Measurements from ENCODE around the gene ARPC4. TPM values are rescaled to one million over a fixed set of nuclear protein-coding genes. Genes with fewer than 3 reads are reported as not detected.

ARPC4 gene
- polyA plus RNA-seq, 2 of the 4 experiments (the other 2 are of a cell fraction) = 140 to 298 TPM

DNA sequence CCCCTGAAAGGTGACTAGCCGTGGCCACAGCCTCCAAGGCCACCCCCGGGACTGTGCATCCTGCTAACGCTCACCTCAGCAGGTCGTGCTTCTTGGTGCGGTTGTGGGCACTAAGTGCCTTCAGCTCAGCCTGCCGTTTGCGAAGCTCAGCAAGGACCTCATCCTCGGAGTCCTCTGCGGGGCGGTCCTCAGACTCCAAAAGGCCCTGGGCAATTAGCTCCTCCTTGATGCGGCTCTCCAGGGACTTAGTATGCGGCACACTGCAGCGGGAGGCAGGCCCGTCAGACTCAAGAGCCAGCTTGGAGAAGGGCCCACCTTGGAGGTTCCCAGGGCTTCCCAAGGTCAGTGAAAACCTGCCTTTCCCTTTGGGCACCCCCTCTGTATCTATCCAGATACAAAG, 8.9 kb upstream of the ARPC4 start:
- WGBS (ENCODE audit: missing lambda C conversion rate) = 95% methylated on average over 10 of the region's 14 CpGs
- ATAC-seq = no peak
- H3K4me1 ChIP-seq = no peaks in the 10 kb centered on the region
- H3K27ac ChIP-seq = no peak overlapping the region
- DNase-seq (ENCODE audit: low read depth in 1 of 2, low spot score in 1 of 2) = no peak
- CTCF ChIA-PET = no interaction called here
- no peak overlapping the region for H3K4me2 ChIP-seq
- H3K4me3 ChIP-seq = no peak overlapping the region
- POLR2A ChIA-PET = interaction anchor here (1.1 kb wide), 1 partner anchor 9 kb away, joined by 3 read pairs; the partner anchor contains the start of genes ARPC4 and TADA3
- no peaks in the 10 kb centered on the region for H3K9me3 ChIP-seq
- FAIRE-seq = no peak
- TF ChIP-seq RFX5 (IDR thresholded peaks at IDR 0.05) (no peak), HOXB5 (CRISPR knock-in tag; IDR thresholded peaks at IDR 0.05) (no peak), CBX2 (IDR thresholded peaks at IDR 0.05; ENCODE audit: borderline replicate concordance, low read depth) (no peak), TP53 (CRISPR knock-in tag; IDR thresholded peaks at IDR 0.05) (no peak), ZFP36 (IDR thresholded peaks at IDR 0.05; ENCODE audit: borderline replicate concordance, partially characterized antibody) (no peak), NPAS2 (CRISPR knock-in tag; IDR thresholded peaks at IDR 0.05; ENCODE audit: borderline replicate concordance) (no peak), FOSB (CRISPR knock-in tag; IDR thresholded peaks at IDR 0.05) (no peak), CEBPB (IDR thresholded peaks at IDR 0.05) (no peak), JUNB (IDR thresholded peaks at IDR 0.05) (no peak), POLR2A (IDR thresholded peaks at IDR 0.05; ENCODE audit: low read length) (no peak), ESRRA (IDR thresholded peaks at IDR 0.05; ENCODE audit: borderline replicate concordance, low read length) (no peak), NR3C1 (IDR thresholded peaks at IDR 0.05) (no peak), TFCP2L1 (CRISPR knock-in tag; IDR thresholded peaks at IDR 0.05) (no peak)
- TF ChIP-seq, protein P1, sequence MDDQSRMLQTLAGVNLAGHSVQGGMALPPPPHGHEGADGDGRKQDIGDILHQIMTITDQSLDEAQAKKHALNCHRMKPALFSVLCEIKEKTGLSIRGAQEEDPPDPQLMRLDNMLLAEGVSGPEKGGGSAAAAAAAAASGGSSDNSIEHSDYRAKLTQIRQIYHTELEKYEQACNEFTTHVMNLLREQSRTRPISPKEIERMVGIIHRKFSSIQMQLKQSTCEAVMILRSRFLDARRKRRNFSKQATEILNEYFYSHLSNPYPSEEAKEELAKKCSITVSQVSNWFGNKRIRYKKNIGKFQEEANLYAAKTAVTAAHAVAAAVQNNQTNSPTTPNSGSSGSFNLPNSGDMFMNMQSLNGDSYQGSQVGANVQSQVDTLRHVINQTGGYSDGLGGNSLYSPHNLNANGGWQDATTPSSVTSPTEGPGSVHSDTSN (IDR thresholded peaks at IDR 0.05) = no peak
- TF ChIP-seq, protein P2, sequence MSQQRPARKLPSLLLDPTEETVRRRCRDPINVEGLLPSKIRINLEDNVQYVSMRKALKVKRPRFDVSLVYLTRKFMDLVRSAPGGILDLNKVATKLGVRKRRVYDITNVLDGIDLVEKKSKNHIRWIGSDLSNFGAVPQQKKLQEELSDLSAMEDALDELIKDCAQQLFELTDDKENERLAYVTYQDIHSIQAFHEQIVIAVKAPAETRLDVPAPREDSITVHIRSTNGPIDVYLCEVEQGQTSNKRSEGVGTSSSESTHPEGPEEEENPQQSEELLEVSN (IDR thresholded peaks at IDR 0.05; ENCODE audit: borderline replicate concordance, low read depth) = no peak

DNA sequence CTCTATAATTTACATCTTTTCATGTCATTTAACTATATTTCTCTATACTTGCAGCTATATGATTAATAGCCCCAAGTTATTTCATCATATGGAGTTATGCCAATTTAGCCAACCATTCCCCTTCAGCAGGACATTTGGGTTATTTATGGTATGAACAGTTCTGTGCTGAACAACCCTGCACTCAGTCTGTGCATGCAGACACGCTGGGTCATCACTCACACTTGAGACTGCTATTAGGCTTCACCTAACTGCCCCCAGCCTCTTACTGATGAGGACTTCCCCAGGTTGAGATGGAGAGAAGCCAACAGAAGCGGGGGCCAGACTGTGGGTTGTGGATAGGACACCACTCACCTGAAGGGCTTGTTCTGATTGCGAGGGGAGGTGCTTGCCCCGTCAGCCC, 7.9 kb upstream of the ARPC4 start:
- POLR2A ChIA-PET = interaction anchor here (1.1 kb wide), 1 partner anchor 8 kb away, joined by 3 read pairs; the partner anchor contains the start of genes ARPC4 and TADA3
- H3K27ac ChIP-seq = no peak overlapping the region
- no peak overlapping the region for H3K4me2 ChIP-seq
- CTCF ChIA-PET = interaction anchor here (1.4 to 1.6 kb wide), 2 partner anchors 24 to 69 kb away, joined by 4 to 5 read pairs; no protein-coding TSS in a partner anchor
- H3K9me3 ChIP-seq = no peaks in the 10 kb centered on the region
- ATAC-seq (no peak), DNase-seq (ENCODE audit: low read depth in 1 of 2, low spot score in 1 of 2) (no peak), FAIRE-seq (no peak)
- WGBS (ENCODE audit: missing lambda C conversion rate) = 93% methylated on average over 4 of the region's 4 CpGs
- no peaks in the 10 kb centered on the region for H3K4me1 ChIP-seq
- no peak overlapping the region for H3K4me3 ChIP-seq
- no peak for TF ChIP-seq ESRRA (IDR thresholded peaks at IDR 0.05; ENCODE audit: borderline replicate concordance, low read length)
- TF ChIP-seq RAD21 (conservative IDR thresholded peaks at IDR 0.05 in 1 of 2, IDR thresholded peaks at IDR 0.05 in 1 of 2) = no peak
- no peak for TF ChIP-seq RFX5 (IDR thresholded peaks at IDR 0.05)
- no peak for TF ChIP-seq SREBF2 (IDR thresholded peaks at IDR 0.05)
- TF ChIP-seq ZFP36 (IDR thresholded peaks at IDR 0.05; ENCODE audit: borderline replicate concordance, partially characterized antibody) = no peak
- TF ChIP-seq CBX2 (IDR thresholded peaks at IDR 0.05; ENCODE audit: borderline replicate concordance, low read depth) = no peak
- no peak for TF ChIP-seq HOXA7 (CRISPR knock-in tag; IDR thresholded peaks at IDR 0.05)

DNA sequence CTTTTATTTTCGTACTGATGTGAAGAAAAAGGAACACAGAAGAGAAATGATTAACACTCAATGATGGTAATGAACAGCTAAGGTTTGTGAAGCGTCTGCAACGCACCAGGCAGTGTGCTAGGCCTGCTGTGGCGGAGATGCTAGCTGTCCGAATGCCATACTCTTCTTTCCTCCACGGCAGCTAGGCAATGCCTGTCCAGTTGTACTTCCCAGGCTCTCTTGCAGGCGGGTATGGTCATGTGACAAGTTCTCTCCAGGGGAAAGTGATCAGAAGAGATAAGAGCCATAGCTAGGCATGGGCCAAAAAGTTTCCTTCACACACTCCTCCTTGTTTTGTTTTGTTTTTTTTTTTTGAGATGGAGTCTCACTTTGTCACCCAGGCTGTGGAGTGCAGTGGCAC, 7.3 kb upstream of the ARPC4 start:
- Histone ChIP-seq H3K4me3 (no peak overlapping the region), H3K27ac (no peak overlapping the region), H3K9me3 (no peaks in the 10 kb centered on the region), H3K4me1 (peaks cover under 1% of the 10 kb centered on the region; the same call in 1 of the 3 replicates), H3K4me2 (no peak overlapping the region)
- WGBS (ENCODE audit: missing lambda C conversion rate) = 86% methylated on average over 7 of the region's 7 CpGs
- no peak for FAIRE-seq
- POLR2A ChIA-PET = no interaction called here
- CTCF ChIA-PET = interaction anchor here (1.4 to 1.6 kb wide), 3 partner anchors 7 to 70 kb away, joined by 3 to 5 read pairs (median 4); no protein-coding TSS in a partner anchor
- TF ChIP-seq, protein P3, sequence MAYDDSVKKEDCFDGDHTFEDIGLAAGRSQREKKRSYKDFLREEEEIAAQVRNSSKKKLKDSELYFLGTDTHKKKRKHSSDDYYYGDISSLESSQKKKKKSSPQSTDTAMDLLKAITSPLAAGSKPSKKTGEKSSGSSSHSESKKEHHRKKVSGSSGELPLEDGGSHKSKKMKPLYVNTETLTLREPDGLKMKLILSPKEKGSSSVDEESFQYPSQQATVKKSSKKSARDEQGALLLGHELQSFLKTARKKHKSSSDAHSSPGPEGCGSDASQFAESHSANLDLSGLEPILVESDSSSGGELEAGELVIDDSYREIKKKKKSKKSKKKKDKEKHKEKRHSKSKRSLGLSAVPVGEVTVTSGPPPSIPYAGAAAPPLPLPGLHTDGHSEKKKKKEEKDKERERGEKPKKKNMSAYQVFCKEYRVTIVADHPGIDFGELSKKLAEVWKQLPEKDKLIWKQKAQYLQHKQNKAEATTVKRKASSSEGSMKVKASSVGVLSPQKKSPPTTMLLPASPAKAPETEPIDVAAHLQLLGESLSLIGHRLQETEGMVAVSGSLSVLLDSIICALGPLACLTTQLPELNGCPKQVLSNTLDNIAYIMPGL (CRISPR knock-in tag; IDR thresholded peaks at IDR 0.05; ENCODE audit: borderline replicate concordance) = no peak
- TF ChIP-seq, protein P4, sequence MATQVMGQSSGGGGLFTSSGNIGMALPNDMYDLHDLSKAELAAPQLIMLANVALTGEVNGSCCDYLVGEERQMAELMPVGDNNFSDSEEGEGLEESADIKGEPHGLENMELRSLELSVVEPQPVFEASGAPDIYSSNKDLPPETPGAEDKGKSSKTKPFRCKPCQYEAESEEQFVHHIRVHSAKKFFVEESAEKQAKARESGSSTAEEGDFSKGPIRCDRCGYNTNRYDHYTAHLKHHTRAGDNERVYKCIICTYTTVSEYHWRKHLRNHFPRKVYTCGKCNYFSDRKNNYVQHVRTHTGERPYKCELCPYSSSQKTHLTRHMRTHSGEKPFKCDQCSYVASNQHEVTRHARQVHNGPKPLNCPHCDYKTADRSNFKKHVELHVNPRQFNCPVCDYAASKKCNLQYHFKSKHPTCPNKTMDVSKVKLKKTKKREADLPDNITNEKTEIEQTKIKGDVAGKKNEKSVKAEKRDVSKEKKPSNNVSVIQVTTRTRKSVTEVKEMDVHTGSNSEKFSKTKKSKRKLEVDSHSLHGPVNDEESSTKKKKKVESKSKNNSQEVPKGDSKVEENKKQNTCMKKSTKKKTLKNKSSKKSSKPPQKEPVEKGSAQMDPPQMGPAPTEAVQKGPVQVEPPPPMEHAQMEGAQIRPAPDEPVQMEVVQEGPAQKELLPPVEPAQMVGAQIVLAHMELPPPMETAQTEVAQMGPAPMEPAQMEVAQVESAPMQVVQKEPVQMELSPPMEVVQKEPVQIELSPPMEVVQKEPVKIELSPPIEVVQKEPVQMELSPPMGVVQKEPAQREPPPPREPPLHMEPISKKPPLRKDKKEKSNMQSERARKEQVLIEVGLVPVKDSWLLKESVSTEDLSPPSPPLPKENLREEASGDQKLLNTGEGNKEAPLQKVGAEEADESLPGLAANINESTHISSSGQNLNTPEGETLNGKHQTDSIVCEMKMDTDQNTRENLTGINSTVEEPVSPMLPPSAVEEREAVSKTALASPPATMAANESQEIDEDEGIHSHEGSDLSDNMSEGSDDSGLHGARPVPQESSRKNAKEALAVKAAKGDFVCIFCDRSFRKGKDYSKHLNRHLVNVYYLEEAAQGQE (IDR thresholded peaks at IDR 0.05) = no peak
- TF ChIP-seq HOXB5 (CRISPR knock-in tag; IDR thresholded peaks at IDR 0.05) = no peak
- TF ChIP-seq ZC3H11A (IDR thresholded peaks at IDR 0.05) = no peak
- no peak for TF ChIP-seq CHD4 (IDR thresholded peaks at IDR 0.05; ENCODE audit: borderline replicate concordance)
- no peak for TF ChIP-seq BHLHE40 (IDR thresholded peaks at IDR 0.05; ENCODE audit: low read depth, low read length)
- no peak for TF ChIP-seq TP53 (CRISPR knock-in tag; IDR thresholded peaks at IDR 0.05)
- no peak for TF ChIP-seq HDAC2 (IDR thresholded peaks at IDR 0.05)
- TF ChIP-seq SREBF2 (IDR thresholded peaks at IDR 0.05) = no peak
- TF ChIP-seq CEBPB (IDR thresholded peaks at IDR 0.05) = no peak
- no peak for TF ChIP-seq TFCP2L1 (CRISPR knock-in tag; IDR thresholded peaks at IDR 0.05)
- ATAC-seq = no peak
- no peak for DNase-seq (ENCODE audit: low read depth in 1 of 2, low spot score in 1 of 2)

Data from A549 (cell line).